ENCODE results near the gene LRBA. TPM values are rescaled to one million over a fixed set of nuclear protein-coding genes. Genes with fewer than 3 reads are reported as not detected.

Gene LRBA
- total RNA-seq, 2 donors from 2014 or later: 30.9 to 33.7 TPM

GRCh38 chr4:150482581-150482980, 532.5 kb downstream of the LRBA start:
- Histone ChIP-seq H3K4me3 (no peak overlapping the region), H3K9me3 (no peaks in the 10 kb centered on the region), H3K36me3 (no peaks in the 10 kb centered on the region), H3K27me3 (replicated peaks; ENCODE audit: insufficient read depth) (no peaks in the 10 kb centered on the region), H3K27ac (no peak overlapping the region), H3K4me1 (ENCODE audit: control insufficient read depth in 1 of 2, low read depth in 2 of 2) (no peaks in the 10 kb centered on the region)
- DNase-seq (ENCODE audit: low spot score) (no peak), ATAC-seq (ENCODE audit: insufficient number of reproducible peaks, low FRiP score, low read depth) (no peak)
- TF ChIP-seq CTCF (IDR thresholded peaks at IDR 0.05): no peak

GRCh38 chr4:150479657-150480056, 535.4 kb downstream of the LRBA start:
- ATAC-seq (ENCODE audit: insufficient number of reproducible peaks, low FRiP score, low read depth): no peak
- H3K4me3 ChIP-seq: no peak overlapping the region
- H3K9me3 ChIP-seq: no peaks in the 10 kb centered on the region
- H3K27ac ChIP-seq: no peak overlapping the region
- no peaks in the 10 kb centered on the region for H3K27me3 ChIP-seq (replicated peaks; ENCODE audit: insufficient read depth)
- no peaks in the 10 kb centered on the region for H3K36me3 ChIP-seq
- DNase-seq (ENCODE audit: low spot score): no peak
- H3K4me1 ChIP-seq (ENCODE audit: control insufficient read depth in 1 of 2, low read depth in 2 of 2): no peaks in the 10 kb centered on the region
- TF ChIP-seq CTCF (IDR thresholded peaks at IDR 0.05): no peak

GRCh38 chr4:150477869-150478268, 537.2 kb downstream of the LRBA start:
- no peak for TF ChIP-seq CTCF (IDR thresholded peaks at IDR 0.05)
- no peaks in the 10 kb centered on the region for H3K4me1 ChIP-seq (ENCODE audit: control insufficient read depth in 1 of 2, low read depth in 2 of 2)
- H3K27me3 ChIP-seq (replicated peaks; ENCODE audit: insufficient read depth): no peaks in the 10 kb centered on the region
- H3K9me3 ChIP-seq: no peaks in the 10 kb centered on the region
- no peak overlapping the region for H3K4me3 ChIP-seq
- DNase-seq (ENCODE audit: low spot score) (no peak), ATAC-seq (ENCODE audit: insufficient number of reproducible peaks, low FRiP score, low read depth) (no peak)
- no peaks in the 10 kb centered on the region for H3K36me3 ChIP-seq
- H3K27ac ChIP-seq: no peak overlapping the region

GRCh38 chr4:150476776-150477175, 538.3 kb downstream of the LRBA start:
- Histone ChIP-seq H3K4me1 (ENCODE audit: control insufficient read depth in 1 of 2, low read depth in 2 of 2) (no peaks in the 10 kb centered on the region), H3K36me3 (no peaks in the 10 kb centered on the region), H3K9me3 (no peaks in the 10 kb centered on the region), H3K27me3 (replicated peaks; ENCODE audit: insufficient read depth) (no peaks in the 10 kb centered on the region), H3K27ac (no peak overlapping the region), H3K4me3 (no peak overlapping the region)
- DNase-seq (ENCODE audit: low spot score) (no peak), ATAC-seq (ENCODE audit: insufficient number of reproducible peaks, low FRiP score, low read depth) (no peak)
- TF ChIP-seq CTCF (IDR thresholded peaks at IDR 0.05): no peak

- no peak overlapping the region for H3K27ac ChIP-seq
- ATAC-seq (ENCODE audit: insufficient number of reproducible peaks, low FRiP score, low read depth): no peak
- no peak overlapping the region for H3K4me3 ChIP-seq
Measured at GRCh38 chr4:150475763-150476162, 539.3 kb downstream of the LRBA start.

More at GRCh38 chr4:150475763-150476162, 539.3 kb downstream of the LRBA start:
- H3K9me3 ChIP-seq: no peaks in the 10 kb centered on the region
- DNase-seq (ENCODE audit: low spot score): no peak
- H3K4me1 ChIP-seq (ENCODE audit: control insufficient read depth in 1 of 2, low read depth in 2 of 2): no peaks in the 10 kb centered on the region
- H3K27me3 ChIP-seq (replicated peaks; ENCODE audit: insufficient read depth): no peaks in the 10 kb centered on the region
- no peak for TF ChIP-seq CTCF (IDR thresholded peaks at IDR 0.05)
- H3K36me3 ChIP-seq: no peaks in the 10 kb centered on the region

Data from thoracic aorta (tissue), 2 donors.